GM23338 (cell line): ENCODE results near the gene PER2. TPM values are rescaled to one million over a fixed set of nuclear protein-coding genes. Genes with fewer than 3 reads are reported as not detected.
"Not testable (repeated sequence)": the region's sequence is repeated elsewhere in the genome, so short reads cannot be mapped to it uniquely, and the experiment has no call there.

ENCODE experiments used
- ATAC-seq: fragments of 200-7000 bp; cut with Tn5 transposase; 3 replicates; pipeline ENCODE4 v1.9.1; 2020
- DNase-seq: peaks from one replicate; pipeline ENCODE4 v3.0.0-alpha.2; 2015; ENCODE audit warnings: low spot score
- H2AFZ ChIP-seq: fragments of 200-600 bp; sonication (generic); 2 replicates; pipeline ENCODE4 v1.8.0; 2016; ENCODE audit warnings: antibody characterized with exemption, mild to moderate bottlenecking, moderate library complexity
- H3F3A ChIP-seq: fragments of 200-600 bp; sonication (generic); replicated peaks from 2 replicates; pipeline ENCODE4 v1.8.0; 2017; ENCODE audit warnings: antibody characterized with exemption, mixed run types, low read depth
- H3K27ac ChIP-seq: fragments of 200-600 bp; sonication (generic); 2 replicates; pipeline ENCODE4 v1.6.1; 2016; ENCODE audit warnings: low read depth
- H3K27me3 ChIP-seq: fragments of 200-600 bp; sonication (generic); 2 replicates; pipeline ENCODE4 v1.8.0; 2016; ENCODE audit warnings: mild to moderate bottlenecking, mixed run types, moderate library complexity; ENCODE audit not compliant: insufficient read depth
- H3K36me3 ChIP-seq: fragments of 200-600 bp; sonication (generic); 2 replicates; pipeline ENCODE4 v1.8.0; 2016; ENCODE audit warnings: mild to moderate bottlenecking; ENCODE audit not compliant: insufficient read depth
- H3K4me1 ChIP-seq: fragments of 200-600 bp; sonication (generic); 2 replicates; pipeline ENCODE4 v1.8.0; 2016; ENCODE audit warnings: mild to moderate bottlenecking, moderate library complexity; ENCODE audit not compliant: insufficient read depth
- H3K4me2 ChIP-seq: fragments of 200-600 bp; sonication (generic); 2 replicates; pipeline ENCODE4 v1.7.1; 2017; ENCODE audit warnings: mixed run types
- H3K4me3 ChIP-seq: fragments of 200-600 bp; sonication (generic); 2 replicates; pipeline ENCODE4 v1.6.1; 2016; ENCODE audit warnings: mixed run types
- H3K79me2 ChIP-seq: fragments of 200-600 bp; sonication (generic); replicated peaks from 2 replicates; pipeline ENCODE4 v1.8.0; 2017; ENCODE audit warnings: mild to moderate bottlenecking; ENCODE audit not compliant: insufficient read depth
- H3K9me2 ChIP-seq: fragments of 200-600 bp; sonication (generic); 2 replicates; pipeline ENCODE4 v1.8.0; 2017; ENCODE audit not compliant: insufficient read depth
- H4K20me1 ChIP-seq: fragments of 200-600 bp; sonication (generic); replicated peaks from 2 replicates; pipeline ENCODE4 v1.8.0; 2017; ENCODE audit warnings: mild to moderate bottlenecking; ENCODE audit not compliant: insufficient read depth
- H3K27ac Mint-ChIP-seq: 2 replicates; pipeline ENCODE4 v1.8.0; 2020; ENCODE audit warnings: inconsistent platforms, mild to moderate bottlenecking, moderate library complexity, mixed read lengths
- H3K27me3 Mint-ChIP-seq: 3 replicates; pipeline ENCODE4 v1.8.0; 2022; ENCODE audit warnings: low read depth, mild to moderate bottlenecking, moderate library complexity, mixed read lengths, inconsistent platforms; ENCODE audit not compliant: insufficient read depth, poor library complexity
- H3K36me3 Mint-ChIP-seq: 3 replicates; pipeline ENCODE4 v1.8.0; 2021; ENCODE audit warnings: low read depth, mild to moderate bottlenecking, inconsistent platforms, moderate library complexity, mixed read lengths
- H3K4me1 Mint-ChIP-seq: 3 replicates; pipeline ENCODE4 v1.8.0; 2020; ENCODE audit warnings: mild to moderate bottlenecking, inconsistent platforms, mixed read lengths
- H3K4me3 Mint-ChIP-seq: 3 replicates; pipeline ENCODE4 v1.8.0; 2021; ENCODE audit warnings: moderate library complexity, mild to moderate bottlenecking, inconsistent platforms, mixed read lengths
- H3K9me3 Mint-ChIP-seq: 3 replicates; pipeline ENCODE4 v1.8.0; 2020; ENCODE audit warnings: moderate library complexity, mild to moderate bottlenecking, inconsistent platforms, mixed read lengths
- CTCF ChIP-seq, 2 experiments: fragments of 200-600 bp in 1 of 2; sonication (generic) in 1 of 2; conservative IDR thresholded peaks; 2 replicates each; pipeline versions ENCODE4 v1.5.1 to v1.6.1; 2016 to 2017; ENCODE audit warnings: antibody characterized with exemption in 2 of 2, low read depth in 2 of 2, mild to moderate bottlenecking in 2 of 2, moderate library complexity in 1 of 2
- EZH2 ChIP-seq: fragments of 200-600 bp; sonication (generic); IDR thresholded peaks from one replicate; pipeline ENCODE4 v1.8.0; 2017; ENCODE audit warnings: antibody characterized with exemption, mild to moderate bottlenecking, low read depth; ENCODE audit not compliant: unreplicated experiment
- ZNF114 ChIP-seq: fragments of 250-450 bp; sonication (Bioruptor Pico); IDR thresholded peaks from 2 replicates; pipeline ENCODE4 v1.5.0; 2020; ENCODE audit warnings: mild to moderate bottlenecking, moderate library complexity
- polyA plus RNA-seq: library from polyadenylated mRNA; unstranded; fragments of >200 nt; fragmentation: Nextera tagmentation; extraction: Ambion mirVana; gene quantifications from 2 replicates; pipeline ENCODE4 v1.2.1, GENCODE V29; 2016
- total RNA-seq: library from RNA; depleted of rRNA; stranded (reverse); fragments of >200 nt; shearing (Covaris generic); gene quantifications from 2 replicates; pipeline ENCODE4 v1.2.3, GENCODE V29; 2014

PER2 gene
- total and polyA plus RNA-seq, 2 experiments from 2014 or later = 2.2 to 4.6 TPM

DNA sequence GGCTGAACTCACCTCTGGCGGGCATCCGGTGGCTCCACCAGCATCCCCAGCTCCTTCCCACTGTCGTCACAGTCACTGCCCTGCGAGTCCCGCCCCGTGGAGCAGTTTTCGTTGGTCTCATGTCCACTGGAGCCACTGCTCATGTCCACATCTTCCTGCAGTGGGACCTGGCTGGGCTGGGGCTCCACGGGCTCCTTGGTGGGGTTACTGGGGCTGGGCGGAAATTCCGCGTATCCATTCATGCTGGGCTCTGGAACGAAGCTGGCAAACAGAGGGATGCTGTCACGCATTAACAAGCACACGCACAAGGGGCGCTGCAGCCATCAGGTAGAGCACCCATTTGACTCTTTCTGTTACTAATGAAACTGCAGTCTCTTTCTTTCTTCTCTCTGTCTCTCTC lies 10.7 kb downstream of the PER2 start:
- peak; percentile 93 for ATAC-seq
- Mint-ChIP-seq H3K4me1 (peaks cover 8% of the 10 kb centered on the region; the same call in 1 of the 3 replicates), H3K27me3 (peaks cover 7% of the 10 kb centered on the region), H3K27ac (no peak overlapping the region), H3K9me3 (no peaks in the 10 kb centered on the region), H3K36me3 (peaks cover 7% of the 10 kb centered on the region; the same call in 2 of the 3 replicates), H3K4me3 (no peak overlapping the region; the same call in 2 of the 3 replicates)
- Histone ChIP-seq H3K4me1 (no peaks in the 10 kb centered on the region; the same call in 1 of the 2 replicates), H3K27me3 (no peaks in the 10 kb centered on the region), H3K4me2 (no peak overlapping the region), H2AFZ (no peak overlapping the region), H3K9me2 (no peaks in the 10 kb centered on the region), H3F3A (no peaks in the 10 kb centered on the region), H3K27ac (no peak overlapping the region), H3K79me2 (no peaks in the 10 kb centered on the region; the same call in 1 of the 2 replicates), H3K36me3 (no peaks in the 10 kb centered on the region), H4K20me1 (peaks cover 2% of the 10 kb centered on the region; the same call in 1 of the 2 replicates), H3K4me3 (no peak overlapping the region)
- no peak for TF ChIP-seq EZH2
- TF ChIP-seq CTCF (conservative IDR thresholded peaks at IDR 0.05; ENCODE audit: low read depth in 2 of 2) = peak; percentile 61 to 62
- DNase-seq = peak; percentile 88

- Histone ChIP-seq H4K20me1 (peaks cover 2% of the 10 kb centered on the region; the same call in 1 of the 2 replicates), H3K27ac (no peak overlapping the region), H3K27me3 (no peaks in the 10 kb centered on the region), H3K4me3 (no peak overlapping the region), H3K9me2 (no peaks in the 10 kb centered on the region), H3K79me2 (no peaks in the 10 kb centered on the region), H2AFZ (no peak overlapping the region), H3K4me1 (no peaks in the 10 kb centered on the region; the same call in 1 of the 2 replicates), H3K36me3 (no peaks in the 10 kb centered on the region), H3K4me2 (no peak overlapping the region), H3F3A (no peaks in the 10 kb centered on the region)
- no peak for TF ChIP-seq ZNF114
- peaks cover 7% of the 10 kb centered on the region; the same call in 2 of the 3 replicates for H3K36me3 Mint-ChIP-seq
- ATAC-seq (no peak), DNase-seq (no peak)
- no peak overlapping the region for H3K27ac Mint-ChIP-seq
- H3K9me3 Mint-ChIP-seq = no peaks in the 10 kb centered on the region
- H3K4me3 Mint-ChIP-seq = no peak overlapping the region
- H3K4me1 Mint-ChIP-seq = peaks cover 8% of the 10 kb centered on the region; the same call in 1 of the 3 replicates
- H3K27me3 Mint-ChIP-seq = peaks cover 5% of the 10 kb centered on the region
Observed at GRCh38 chr2:238274152-238274865, 14.1 kb downstream of the PER2 start.

GRCh38 chr2:238273433-238273832 lies 15.0 kb downstream of the PER2 start:
- H3K4me1 ChIP-seq, H3K9me3 Mint-ChIP-seq, H3K27me3 Mint-ChIP-seq, H3K27ac ChIP-seq, H3K4me3 Mint-ChIP-seq, H3K9me2 ChIP-seq, H3K36me3 Mint-ChIP-seq, H3K4me1 Mint-ChIP-seq, ATAC-seq, H3K27ac Mint-ChIP-seq, H3K4me2 ChIP-seq, H3K36me3 ChIP-seq, H3K27me3 ChIP-seq, H3K4me3 ChIP-seq, H4K20me1 ChIP-seq, H3F3A ChIP-seq, DNase-seq, H2AFZ ChIP-seq, H3K79me2 ChIP-seq: not testable (repeated sequence)
